Stimulated activated CD4-positive, alpha-beta T cell treated with anti-CD3 and anti-CD28 coated beads, Interleukin-12 subunit alpha, Interleukin-12 subunit beta, amount 100 ng/mL, for 24 hours (primary cell): ENCODE measurements around the gene SIM2.

Source experiments
- DNase-seq, 2 experiments: peaks; one replicate each; pipeline ENCODE4 v3.0.0-alpha.2; 2020; ENCODE audit warnings: low read depth in 2 of 2

The SIM2 gene

GRCh38 chr21:36688324-36688723 lies 10.6 kb upstream of the SIM2 start:
- no peak for DNase-seq

GRCh38 chr21:36689324-36689723 lies 9.6 kb upstream of the SIM2 start:
- DNase-seq: no peak

DNA sequence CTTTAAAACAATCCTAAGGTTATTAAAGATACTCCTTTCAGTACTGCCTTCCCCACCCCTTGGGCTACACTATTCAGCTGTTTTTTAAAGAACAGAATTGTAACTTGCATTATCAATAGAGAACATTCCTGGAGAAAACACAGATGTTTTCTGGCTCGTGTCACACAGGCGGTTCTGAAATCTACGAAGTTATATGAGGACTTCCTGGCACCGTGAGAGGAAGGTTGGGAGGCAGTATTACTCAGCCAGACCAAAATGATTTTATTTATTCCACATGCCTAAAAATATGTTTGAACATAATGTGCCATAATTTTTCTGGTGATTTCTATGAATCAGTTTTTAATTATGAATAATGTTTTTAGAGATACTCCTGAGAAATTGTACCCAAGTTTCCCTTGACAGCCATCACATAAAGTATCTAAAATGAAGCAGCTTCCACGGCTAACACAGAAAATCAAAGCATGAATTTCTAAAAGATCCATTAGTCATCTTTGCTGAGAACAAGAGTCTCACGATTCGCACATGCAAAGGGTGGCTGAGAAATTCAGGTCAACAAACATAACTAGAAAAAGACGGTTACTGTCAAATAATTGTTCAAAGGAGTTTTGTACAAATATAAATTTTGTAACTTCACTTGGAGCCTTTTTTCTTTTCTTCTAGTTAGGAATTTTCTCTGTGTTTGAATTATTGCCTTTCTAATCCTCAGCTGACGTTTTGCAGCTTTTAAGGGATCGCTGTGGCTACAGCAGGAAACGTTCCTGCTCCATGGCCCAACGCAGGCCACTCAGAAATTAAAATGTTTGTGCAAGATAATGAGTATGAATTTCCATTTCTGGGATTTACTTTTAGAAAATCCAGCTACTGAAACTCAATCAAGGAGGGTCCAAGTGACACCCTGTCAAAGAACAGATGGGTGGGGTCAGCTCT lies 8.0 kb upstream of the SIM2 start:
- DNase-seq: no peak

- no peak for DNase-seq
These were observed 7.3 kb upstream of the SIM2 start for GRCh38 chr21:36691555-36692041.

DNA sequence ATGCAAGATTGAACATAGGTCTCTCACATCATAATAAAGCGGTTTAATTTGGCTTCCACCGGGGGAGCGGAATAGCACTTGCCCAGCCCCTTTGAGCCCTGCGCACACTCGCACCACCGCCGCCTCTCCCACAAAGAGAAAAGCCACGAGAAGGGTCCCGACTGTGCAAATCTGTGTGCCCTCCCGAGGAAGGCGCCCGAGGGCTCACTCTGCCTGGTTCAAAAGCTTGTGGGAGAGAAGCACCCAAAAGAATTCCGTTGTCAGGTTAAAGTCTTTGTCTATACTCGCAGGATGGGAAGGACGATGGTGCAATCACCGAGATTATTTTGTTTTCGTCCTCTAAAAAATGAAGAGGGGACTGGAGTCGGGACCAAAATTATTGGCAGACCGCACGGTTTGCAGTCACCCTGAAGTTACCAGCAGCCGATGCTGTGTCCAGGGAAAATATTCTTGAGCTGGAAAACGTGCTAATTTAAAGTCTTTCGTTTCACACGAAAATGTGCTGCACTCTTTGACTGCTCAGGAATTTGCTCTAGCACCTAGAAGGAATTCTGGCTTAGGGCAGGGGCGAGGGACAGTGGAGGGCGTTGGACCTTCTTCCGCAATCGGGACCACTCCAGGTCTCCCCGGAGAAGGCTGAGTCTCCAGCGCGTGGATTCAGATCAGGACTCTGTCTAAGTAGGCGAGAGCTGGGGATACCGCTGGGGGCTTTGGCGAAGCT lies 6.6 kb upstream of the SIM2 start:
- DNase-seq: no peak

DNA sequence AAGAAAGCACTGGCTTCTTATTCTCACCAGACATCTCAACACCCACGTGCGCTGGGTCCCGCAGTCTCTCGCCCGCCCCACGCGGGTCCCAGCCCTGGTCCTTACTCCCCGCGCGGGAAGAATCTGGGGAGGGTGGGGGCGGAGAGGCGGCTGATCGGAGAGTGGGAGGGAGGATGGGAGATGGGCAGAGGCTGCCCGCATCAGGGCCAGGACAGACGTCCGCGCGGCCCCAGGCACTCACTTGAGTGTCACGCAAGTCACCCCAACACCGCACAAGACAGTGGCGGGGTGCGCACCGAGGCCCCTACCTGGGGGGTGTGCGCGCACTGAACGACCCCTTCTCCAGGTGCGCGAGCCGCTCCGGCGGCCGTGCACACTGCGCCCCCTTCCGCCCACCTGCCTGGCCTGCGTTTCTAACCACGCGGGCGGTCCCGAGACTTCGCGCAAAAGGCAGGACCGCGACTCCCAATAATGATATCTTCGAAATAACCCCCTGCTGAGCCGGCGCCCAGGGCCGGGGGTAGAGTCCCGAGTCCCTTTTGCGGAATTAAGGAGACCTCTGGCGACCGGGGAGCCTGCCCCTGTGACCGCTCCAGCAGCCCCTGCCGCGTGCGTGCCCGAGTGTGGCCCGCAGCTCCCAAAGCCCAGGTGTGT lies 6.0 kb upstream of the SIM2 start:
- no peak for DNase-seq

- DNase-seq: no peak
These were observed 5.4 kb upstream of the SIM2 start for GRCh38 chr21:36693489-36694030.

- no peak for DNase-seq
These were observed 4.8 kb upstream of the SIM2 start for GRCh38 chr21:36694031-36694515.

DNA sequence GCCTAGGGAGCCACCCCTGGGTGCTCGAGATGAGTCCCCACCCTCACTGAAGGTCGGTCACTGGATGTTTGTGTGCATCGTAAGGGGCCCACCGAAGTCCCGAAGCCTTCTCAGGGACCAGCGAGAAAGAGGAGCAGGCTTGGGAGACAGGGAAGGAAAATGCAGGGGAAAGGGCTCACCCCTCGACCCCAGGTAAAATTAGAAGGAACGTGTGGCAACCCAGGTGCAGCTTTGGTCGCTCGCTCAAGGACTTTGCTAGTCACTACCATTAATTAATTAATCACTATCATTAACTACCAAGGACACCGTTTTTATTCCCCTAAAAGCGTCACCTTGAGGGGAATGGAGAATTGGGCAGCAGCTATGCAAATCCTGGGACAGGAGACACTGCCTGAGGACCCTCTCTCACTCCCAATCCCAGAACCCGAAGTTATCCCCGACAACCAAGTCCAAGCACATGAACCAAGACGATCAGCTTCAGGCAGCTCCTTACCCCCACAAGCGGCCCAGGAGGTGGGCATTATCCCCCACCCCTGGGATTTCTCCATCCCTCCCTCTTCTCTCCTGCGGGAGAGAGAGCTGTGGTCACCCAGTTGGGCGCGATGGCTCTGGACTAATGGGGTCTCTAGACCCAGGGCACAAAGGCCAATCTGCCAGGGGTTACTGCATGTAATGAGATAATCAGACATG lies 4.2 kb upstream of the SIM2 start:
- DNase-seq: no peak

- no peak for DNase-seq
These were observed 3.7 kb upstream of the SIM2 start for GRCh38 chr21:36695283-36695634.

DNA sequence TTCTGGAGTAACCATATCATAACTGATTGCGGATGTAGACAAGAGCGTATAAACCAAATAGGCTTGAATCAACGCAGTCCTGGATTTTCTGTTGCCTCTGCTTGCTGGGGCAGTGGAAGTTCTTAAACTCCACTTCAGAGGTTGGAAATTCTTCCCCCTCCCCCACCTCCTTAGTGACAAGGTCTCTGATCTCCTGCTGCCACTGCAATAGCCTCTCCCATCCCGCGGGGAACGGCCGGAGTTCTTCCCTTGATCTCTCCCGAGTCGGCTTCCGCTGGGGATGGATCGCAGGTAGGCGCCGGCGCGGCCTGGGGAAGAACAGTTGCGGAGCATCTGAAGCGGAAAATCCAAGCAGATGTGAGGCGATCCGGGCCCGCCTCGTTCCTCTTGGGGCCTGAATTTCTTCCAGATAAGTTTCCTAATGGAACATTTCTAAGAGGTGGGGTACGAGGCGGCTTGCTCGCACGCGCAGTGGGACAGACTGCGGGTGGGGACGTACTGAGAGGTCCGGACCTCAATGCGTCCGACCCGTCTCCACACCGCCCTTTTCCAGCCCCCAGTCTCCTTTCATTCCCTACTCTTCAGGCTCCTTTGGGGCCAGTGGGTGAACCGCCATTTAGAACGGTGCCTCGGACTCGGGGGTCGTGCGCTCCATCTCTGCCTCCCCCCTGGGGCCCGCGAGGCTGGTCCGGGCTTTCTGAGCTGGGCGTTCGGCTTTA lies 3.1 kb upstream of the SIM2 start:
- DNase-seq: no peak

- no peak for DNase-seq
These were observed 2.4 kb upstream of the SIM2 start for GRCh38 chr21:36696390-36697059.

GRCh38 chr21:36697060-36697850 lies 1.7 kb upstream of the SIM2 start:
- no peak for DNase-seq

GRCh38 chr21:36697851-36698384 lies 997 bp upstream of the SIM2 start:
- DNase-seq: no peak

GRCh38 chr21:36698385-36698980 lies 432 bp upstream of the SIM2 start:
- DNase-seq: no peak

DNA sequence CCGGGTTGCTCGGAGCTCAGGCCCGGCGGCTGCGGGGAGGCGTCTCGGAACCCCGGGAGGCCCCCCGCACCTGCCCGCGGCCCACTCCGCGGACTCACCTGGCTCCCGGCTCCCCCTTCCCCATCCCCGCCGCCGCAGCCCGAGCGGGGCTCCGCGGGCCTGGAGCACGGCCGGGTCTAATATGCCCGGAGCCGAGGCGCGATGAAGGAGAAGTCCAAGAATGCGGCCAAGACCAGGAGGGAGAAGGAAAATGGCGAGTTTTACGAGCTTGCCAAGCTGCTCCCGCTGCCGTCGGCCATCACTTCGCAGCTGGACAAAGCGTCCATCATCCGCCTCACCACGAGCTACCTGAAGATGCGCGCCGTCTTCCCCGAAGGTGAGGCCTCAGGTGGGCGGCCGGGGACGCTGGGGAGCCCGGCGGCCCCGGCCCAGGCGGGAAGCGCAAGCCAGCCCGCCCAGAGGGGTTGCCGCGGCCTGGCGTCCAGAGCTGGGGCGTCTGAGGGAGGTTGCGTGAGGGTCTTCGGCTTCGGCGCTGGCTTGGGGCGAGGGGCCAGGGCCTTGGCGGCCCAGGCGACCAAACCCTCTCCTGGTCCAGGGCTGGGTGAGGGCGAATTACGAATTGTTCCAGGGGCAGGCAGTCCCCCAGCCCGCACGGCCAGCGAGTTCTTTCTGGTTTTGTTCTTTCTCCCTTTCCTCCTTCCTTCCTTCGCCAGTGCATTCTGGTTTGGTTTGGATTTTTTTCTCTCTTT lies 805 bp downstream of the SIM2 start:
- no peak for DNase-seq

GRCh38 chr21:36700295-36700970 lies 1.5 kb downstream of the SIM2 start:
- no peak for DNase-seq
